ENCODE data around the gene GNAI1.

DNA sequence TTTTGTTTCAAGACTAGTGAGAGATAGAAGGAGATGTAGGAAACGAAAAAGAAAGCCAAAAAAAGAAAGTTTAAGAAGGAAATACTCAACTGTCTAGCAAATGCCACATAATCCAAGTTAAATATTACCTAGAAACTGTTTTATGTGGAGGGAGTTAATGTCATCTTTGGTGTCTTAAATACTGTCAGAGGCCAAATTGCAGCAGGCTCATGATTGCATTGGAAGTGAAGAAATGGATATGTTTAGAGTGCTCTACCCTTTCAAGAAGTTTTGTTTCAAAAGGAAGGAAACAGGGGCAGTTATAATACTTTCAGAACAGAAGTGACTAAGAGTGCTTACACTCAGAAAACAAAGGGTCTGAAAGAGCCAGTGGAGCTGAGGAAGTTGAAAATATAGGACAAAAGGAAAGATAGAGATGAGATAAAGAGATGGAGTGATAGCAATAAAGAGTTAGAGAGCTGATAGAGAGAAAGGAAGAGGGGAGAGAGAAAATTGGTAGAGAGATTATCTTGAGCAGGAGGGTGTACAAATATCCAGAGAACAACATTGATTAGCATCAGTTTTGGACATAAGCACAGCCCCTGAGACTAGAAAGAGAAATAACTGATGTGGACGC, 28.0 kb upstream of the GNAI1 start:
- TF ChIP-seq, protein P1, sequence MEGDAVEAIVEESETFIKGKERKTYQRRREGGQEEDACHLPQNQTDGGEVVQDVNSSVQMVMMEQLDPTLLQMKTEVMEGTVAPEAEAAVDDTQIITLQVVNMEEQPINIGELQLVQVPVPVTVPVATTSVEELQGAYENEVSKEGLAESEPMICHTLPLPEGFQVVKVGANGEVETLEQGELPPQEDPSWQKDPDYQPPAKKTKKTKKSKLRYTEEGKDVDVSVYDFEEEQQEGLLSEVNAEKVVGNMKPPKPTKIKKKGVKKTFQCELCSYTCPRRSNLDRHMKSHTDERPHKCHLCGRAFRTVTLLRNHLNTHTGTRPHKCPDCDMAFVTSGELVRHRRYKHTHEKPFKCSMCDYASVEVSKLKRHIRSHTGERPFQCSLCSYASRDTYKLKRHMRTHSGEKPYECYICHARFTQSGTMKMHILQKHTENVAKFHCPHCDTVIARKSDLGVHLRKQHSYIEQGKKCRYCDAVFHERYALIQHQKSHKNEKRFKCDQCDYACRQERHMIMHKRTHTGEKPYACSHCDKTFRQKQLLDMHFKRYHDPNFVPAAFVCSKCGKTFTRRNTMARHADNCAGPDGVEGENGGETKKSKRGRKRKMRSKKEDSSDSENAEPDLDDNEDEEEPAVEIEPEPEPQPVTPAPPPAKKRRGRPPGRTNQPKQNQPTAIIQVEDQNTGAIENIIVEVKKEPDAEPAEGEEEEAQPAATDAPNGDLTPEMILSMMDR (IDR thresholded peaks at IDR 0.05; ENCODE audit: insufficient read depth, low read depth, low read length): no peak
- no peak for TF ChIP-seq EZH2 (IDR thresholded peaks at IDR 0.05; ENCODE audit: insufficient read depth, low read length)

Data from astrocyte (in vitro differentiated cells and primary cell).